ENCODE results near the gene CARHSP1.
A peak's percentile ranks its signal among the peaks of the same experiment; 100 is the strongest.
"Not testable (repeated sequence)": the region's sequence is repeated elsewhere in the genome, so short reads cannot be mapped to it uniquely, and the experiment has no call there.

The CARHSP1 gene

GRCh38 chr16:8819411-8820034, 49.3 kb downstream of the CARHSP1 start:
- DNase-seq: no peak

GRCh38 chr16:8818504-8819270, 50.1 kb downstream of the CARHSP1 start:
- DNase-seq: no peak

- DNase-seq: no peak
These were observed 51.7 kb downstream of the CARHSP1 start for GRCh38 chr16:8816967-8817655.

- DNase-seq: no peak
These were observed 54.6 kb downstream of the CARHSP1 start for GRCh38 chr16:8814095-8814806.

GRCh38 chr16:8812162-8812843, 56.5 kb downstream of the CARHSP1 start:
- DNase-seq: no peak

- no peak for DNase-seq
These were observed 60.0 kb downstream of the CARHSP1 start for GRCh38 chr16:8808613-8809353.

GRCh38 chr16:8808009-8808408, 60.8 kb downstream of the CARHSP1 start:
- DNase-seq: no peak

GRCh38 chr16:8807189-8807588, 61.6 kb downstream of the CARHSP1 start:
- no peak for DNase-seq

GRCh38 chr16:8806272-8806983, 62.4 kb downstream of the CARHSP1 start:
- no peak for DNase-seq

GRCh38 chr16:8804313-8804712, 64.5 kb downstream of the CARHSP1 start:
- peak; percentile 4 for DNase-seq

GRCh38 chr16:8803733-8804132, 65.1 kb downstream of the CARHSP1 start:
- DNase-seq: not testable (repeated sequence)
